Large intestine (tissue), 3 donors: ENCODE results near the gene DOK1. TPM values are rescaled to one million over a fixed set of nuclear protein-coding genes. Genes with fewer than 3 reads are reported as not detected.

Experiments
- DNase-seq, 2 donors: peaks; one replicate each; pipeline versions ENCODE4 v3.0.0 to v3.0.0-alpha.2; 2013
- H3K27ac ChIP-seq: one replicate; pipeline ENCODE4 v1.5.1; 2013; ENCODE audit warnings: low read length
- H3K27me3 ChIP-seq: 2 replicates; pipeline ENCODE4 v1.6.1; 2013; ENCODE audit warnings: low read length; ENCODE audit not compliant: control insufficient read depth, insufficient read depth
- H3K36me3 ChIP-seq: 2 replicates; pipeline ENCODE4 v1.6.1; 2013; ENCODE audit warnings: low read length; ENCODE audit not compliant: control insufficient read depth, insufficient read depth
- H3K4me1 ChIP-seq: one replicate; pipeline ENCODE4 v1.6.1; 2013; ENCODE audit warnings: low read length; ENCODE audit not compliant: control insufficient read depth, insufficient read depth
- H3K4me3 ChIP-seq: one replicate; pipeline ENCODE4 v1.5.1; 2013; ENCODE audit warnings: low read length
- H3K9me3 ChIP-seq: one replicate; pipeline ENCODE4 v1.6.1; 2013; ENCODE audit warnings: mild to moderate bottlenecking, low read depth, low read length, moderate library complexity; ENCODE audit not compliant: control insufficient read depth
- WGBS: methylation state at CpG from one replicate; pipeline ENCODE4 v1.1.5; 2013; ENCODE audit warnings: low lambda C conversion rate; ENCODE audit not compliant: insufficient coverage; 5-methylcytosine and 5-hydroxymethylcytosine counted together
- polyA plus RNA-seq: library from polyadenylated mRNA; unstranded; fragments of 120-200 nt; gene quantifications from one replicate; pipeline ENCODE4 v1.2.1, GENCODE V29; 2013

Gene DOK1
- polyA plus RNA-seq, 1 donor, result 6.4 TPM

DNA sequence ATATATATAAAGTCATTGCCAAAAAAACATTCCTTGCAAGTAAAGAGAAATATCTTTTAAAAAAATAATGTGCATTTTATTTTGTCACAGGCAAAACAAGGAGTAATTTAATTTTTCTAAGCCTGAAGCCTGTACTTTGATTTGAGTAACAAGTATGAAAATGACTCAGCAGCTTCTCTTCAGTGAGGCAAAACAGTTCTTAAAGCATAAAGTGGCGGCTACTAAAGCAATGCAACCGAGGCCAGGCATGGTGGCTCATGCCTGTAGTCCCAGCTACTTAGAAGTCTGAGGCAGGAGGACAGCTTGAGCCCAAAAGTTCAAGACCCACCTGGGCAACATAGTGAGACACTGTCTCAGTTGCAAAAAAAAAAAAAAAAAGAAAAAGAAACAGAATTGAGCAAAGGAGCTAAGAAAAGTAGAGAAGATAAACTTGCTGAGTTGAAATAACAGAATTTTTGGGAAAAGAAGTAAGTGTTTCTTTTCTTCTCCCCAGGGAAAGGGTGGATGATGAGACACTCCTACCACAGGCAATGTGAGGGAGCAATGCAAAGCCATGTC lies 29.6 kb downstream of the DOK1 start:
- Histone ChIP-seq H3K9me3 (no peaks in the 10 kb centered on the region), H3K27me3 (peaks cover 6% of the 10 kb centered on the region), H3K27ac (no peak overlapping the region), H3K4me1 (no peaks in the 10 kb centered on the region), H3K36me3 (no peaks in the 10 kb centered on the region), H3K4me3 (no peak overlapping the region)
- no peak for DNase-seq
- no CpG with 5 or more reads among the region's 2 CpGs for WGBS

DNA sequence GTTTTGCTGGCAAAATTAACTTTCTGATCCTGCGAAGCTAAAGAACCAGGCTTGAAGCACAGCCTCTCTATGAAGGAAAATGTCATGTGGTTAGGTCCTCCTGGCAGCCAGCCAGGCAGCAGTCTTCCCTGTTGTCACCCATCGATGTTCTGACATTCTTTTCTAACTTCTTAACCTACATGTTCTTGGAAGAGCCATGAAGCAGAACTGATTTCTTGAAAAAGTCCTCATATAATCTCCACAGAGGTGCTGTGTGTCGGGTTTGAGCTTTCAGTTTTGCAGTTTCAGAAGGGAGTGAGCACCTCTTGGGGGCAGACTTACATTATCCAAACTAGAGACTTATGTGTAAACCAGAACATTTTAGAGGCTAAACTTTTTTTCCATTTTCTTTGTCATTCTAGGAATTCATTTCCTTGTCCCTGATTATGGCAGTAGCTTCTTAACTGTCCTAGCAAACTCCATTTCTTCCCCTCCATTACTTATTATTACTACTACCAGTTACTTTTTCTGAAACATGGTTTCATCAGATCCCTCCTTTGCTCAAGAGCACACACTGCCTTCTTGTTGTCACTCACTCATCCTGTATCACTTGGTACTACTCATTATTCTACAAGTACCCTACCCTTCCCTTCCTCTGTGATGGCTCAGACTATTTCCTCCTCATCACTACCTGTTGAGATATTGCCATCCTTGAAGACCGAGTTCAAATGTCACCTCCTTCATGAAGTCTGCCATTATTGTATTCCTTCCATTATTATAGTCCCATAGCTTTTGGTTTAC lies 31.1 kb downstream of the DOK1 start:
- Histone ChIP-seq H3K4me3 (no peak overlapping the region), H3K9me3 (no peaks in the 10 kb centered on the region), H3K27ac (no peak overlapping the region), H3K36me3 (no peaks in the 10 kb centered on the region), H3K27me3 (peaks cover 7% of the 10 kb centered on the region), H3K4me1 (no peaks in the 10 kb centered on the region)
- no peak for DNase-seq
- WGBS, result 60% methylated on average over 2 of the region's 4 CpGs

DNA sequence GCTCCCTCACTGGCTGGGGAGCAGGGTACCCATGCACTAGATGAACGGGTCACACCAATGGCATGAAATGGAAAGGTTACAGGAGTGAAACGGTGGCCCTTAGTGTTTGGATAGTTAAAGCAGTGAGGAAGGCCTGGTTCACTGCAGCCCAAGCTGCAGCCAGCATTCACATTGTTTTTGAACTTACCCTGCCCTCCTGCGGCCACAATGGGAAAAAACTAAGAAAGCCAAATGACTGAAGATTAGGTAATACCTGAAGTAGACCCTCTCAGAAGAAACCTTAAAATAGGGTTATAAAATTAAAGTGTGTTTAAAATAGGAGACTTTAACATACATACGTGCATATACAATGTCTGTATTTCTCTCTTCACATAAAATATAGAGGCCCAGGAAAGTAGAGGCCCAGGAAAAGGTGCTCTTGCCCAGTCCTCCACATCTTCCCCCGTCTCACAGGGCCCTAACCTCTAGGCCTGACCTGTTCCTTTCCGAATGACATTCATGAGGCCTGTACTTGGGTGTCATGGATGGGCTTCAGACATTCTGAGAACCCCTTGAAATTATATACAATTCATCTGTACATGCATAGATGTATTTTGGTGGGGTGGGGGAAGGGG lies 33.3 kb downstream of the DOK1 start:
- Histone ChIP-seq H3K4me1 (no peaks in the 10 kb centered on the region), H3K4me3 (no peak overlapping the region), H3K36me3 (no peaks in the 10 kb centered on the region), H3K27ac (no peak overlapping the region), H3K27me3 (peaks cover 14% of the 10 kb centered on the region), H3K9me3 (no peaks in the 10 kb centered on the region)
- DNase-seq, result peak; percentile 35 to 52
- WGBS, result no CpG with 5 or more reads among the region's 6 CpGs

DNA sequence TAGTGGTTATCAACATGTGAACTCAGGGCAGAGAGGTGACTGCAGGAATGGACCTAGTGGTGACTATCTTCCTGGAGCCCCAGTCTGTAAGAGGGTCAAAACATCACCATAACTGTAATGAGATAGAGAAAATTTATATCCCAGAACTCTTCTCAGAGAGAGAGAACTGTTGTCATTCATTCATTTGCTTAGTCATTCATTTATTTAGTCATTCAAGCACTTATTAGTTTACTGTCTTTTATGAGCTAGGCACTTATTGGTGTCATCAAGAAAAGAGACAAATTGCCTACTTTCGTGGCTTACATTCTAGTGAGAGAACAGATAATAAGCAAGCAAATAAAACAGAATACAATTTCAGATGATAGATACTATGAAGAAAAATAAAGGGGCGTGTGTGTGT lies 34.1 kb downstream of the DOK1 start:
- no peaks in the 10 kb centered on the region for H3K9me3 ChIP-seq
- peaks cover 13% of the 10 kb centered on the region for H3K27me3 ChIP-seq
- no peaks in the 10 kb centered on the region for H3K36me3 ChIP-seq
- H3K4me1 ChIP-seq, result no peaks in the 10 kb centered on the region
- no peak for DNase-seq
- WGBS, result no CpG with 5 or more reads among the region's 2 CpGs
- no peak overlapping the region for H3K4me3 ChIP-seq
- no peak overlapping the region for H3K27ac ChIP-seq

- peaks cover 12% of the 10 kb centered on the region for H3K27me3 ChIP-seq
- no peaks in the 10 kb centered on the region for H3K4me1 ChIP-seq
- no peak overlapping the region for H3K27ac ChIP-seq
- no peak overlapping the region for H3K4me3 ChIP-seq
- WGBS, result 88% methylated on average over 1 of the region's 4 CpGs
- no peaks in the 10 kb centered on the region for H3K36me3 ChIP-seq
- no peak for DNase-seq
- no peaks in the 10 kb centered on the region for H3K9me3 ChIP-seq
These were observed 39.6 kb downstream of the DOK1 start for GRCh38 chr2:74593826-74594772.

GRCh38 chr2:74596584-74596983 lies 42.1 kb downstream of the DOK1 start:
- WGBS, result no CpG with 5 or more reads among the region's 1 CpG
- H3K9me3 ChIP-seq, result no peaks in the 10 kb centered on the region

GRCh38 chr2:74597410-74597809 lies 42.9 kb downstream of the DOK1 start:
- no CpG with 5 or more reads among the region's 1 CpG for WGBS
- H3K36me3 ChIP-seq, result no peaks in the 10 kb centered on the region
- no peak overlapping the region for H3K4me3 ChIP-seq
- DNase-seq, result no peak
- no peaks in the 10 kb centered on the region for H3K4me1 ChIP-seq
- no peaks in the 10 kb centered on the region for H3K9me3 ChIP-seq
- peaks cover 9% of the 10 kb centered on the region for H3K27me3 ChIP-seq
- H3K27ac ChIP-seq, result no peak overlapping the region

More at GRCh38 chr2:74596584-74596983, 42.1 kb downstream of the DOK1 start:
- H3K27ac ChIP-seq, result no peak overlapping the region
- no peak overlapping the region for H3K4me3 ChIP-seq
- no peaks in the 10 kb centered on the region for H3K4me1 ChIP-seq
- H3K36me3 ChIP-seq, result no peaks in the 10 kb centered on the region
- peaks cover 11% of the 10 kb centered on the region for H3K27me3 ChIP-seq
- no peak for DNase-seq

GRCh38 chr2:74599676-74600075 lies 45.2 kb downstream of the DOK1 start:
- WGBS, result no CpG with 5 or more reads among the region's 3 CpGs
- no peak for DNase-seq
- Histone ChIP-seq H3K27ac (no peak overlapping the region), H3K9me3 (no peaks in the 10 kb centered on the region), H3K27me3 (peaks cover 15% of the 10 kb centered on the region), H3K36me3 (no peaks in the 10 kb centered on the region), H3K4me3 (no peak overlapping the region), H3K4me1 (no peaks in the 10 kb centered on the region)

DNA sequence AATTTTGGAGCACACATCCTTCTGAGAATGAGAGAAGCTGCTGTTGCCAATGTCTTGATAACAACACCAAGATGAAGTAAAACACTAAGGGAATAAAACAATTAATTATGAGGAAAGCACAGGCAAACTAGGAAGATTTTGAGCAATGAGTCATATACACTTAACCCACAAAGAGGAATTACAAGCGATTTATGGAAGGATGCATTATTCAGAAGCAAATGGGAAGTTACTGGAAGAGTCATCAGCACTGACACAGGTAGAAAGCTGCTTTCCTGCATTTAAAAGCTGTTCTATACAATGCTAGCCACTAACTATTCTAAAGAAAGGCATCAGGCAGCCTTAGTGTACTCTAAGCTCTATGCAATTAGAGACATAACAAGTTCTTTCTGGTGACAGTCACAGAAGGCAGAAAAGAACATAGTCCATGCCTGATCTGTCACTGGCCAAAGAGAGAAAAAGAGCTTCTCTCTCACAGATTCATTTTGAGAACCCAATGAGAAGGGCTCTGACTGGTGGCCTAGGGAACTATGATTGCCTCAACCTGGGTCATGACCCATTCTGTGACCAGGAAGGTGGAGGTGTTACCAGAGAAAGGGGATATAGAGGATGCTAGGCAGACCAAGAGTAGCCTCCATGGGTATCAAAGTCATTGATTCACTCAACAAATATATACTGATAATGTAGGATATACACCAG lies 48.2 kb downstream of the DOK1 start:
- H3K9me3 ChIP-seq, result no peaks in the 10 kb centered on the region
- no peak for DNase-seq
- H3K27me3 ChIP-seq, result peaks cover 15% of the 10 kb centered on the region
- H3K4me1 ChIP-seq, result no peaks in the 10 kb centered on the region
- no peaks in the 10 kb centered on the region for H3K36me3 ChIP-seq
- no peak overlapping the region for H3K4me3 ChIP-seq
- WGBS, result no CpG with 5 or more reads among the region's 1 CpG
- H3K27ac ChIP-seq, result no peak overlapping the region
